SK-N-SH treated with all-trans-retinoic acid at 6 μM for 48 hours (cell line): ENCODE measurements around the gene HSD17B14.

ENCODE experiments used
- GLIS3 ChIP-seq: fragments of 250-450 bp; sonication (Bioruptor Pico); IDR thresholded peaks from 2 replicates; pipeline ENCODE4 v1.5.0; 2020; ENCODE audit warnings: mild to moderate bottlenecking, moderate library complexity
- OSR1 ChIP-seq: fragments of 250-450 bp; sonication (Bioruptor Pico); IDR thresholded peaks from 2 replicates; pipeline ENCODE4 v1.8.0; 2022; ENCODE audit warnings: moderate library complexity, mild to moderate bottlenecking, inconsistent platforms
- PPARA ChIP-seq: fragments of 250-450 bp; sonication (Bioruptor Pico); IDR thresholded peaks from 2 replicates; pipeline ENCODE4 v1.5.0; 2020; ENCODE audit warnings: mild to moderate bottlenecking, borderline replicate concordance
- RARB ChIP-seq: fragments of 250-450 bp; sonication (Bioruptor Pico); IDR thresholded peaks from 2 replicates; pipeline ENCODE4 v1.8.0; 2021; ENCODE audit warnings: mild to moderate bottlenecking, moderate library complexity
- TOX ChIP-seq: fragments of 250-450 bp; sonication (Bioruptor Pico); IDR thresholded peaks from 2 replicates; pipeline ENCODE4 v1.8.0; 2021; ENCODE audit warnings: mild to moderate bottlenecking, moderate library complexity, borderline replicate concordance
- ZC3H10 ChIP-seq: fragments of 250-450 bp; sonication (Bioruptor Pico); IDR thresholded peaks from 2 replicates; pipeline ENCODE4 v1.5.1; 2021; ENCODE audit warnings: mild to moderate bottlenecking, moderate library complexity
- ZFP30 ChIP-seq: fragments of 450-650 bp; formaldehyde crosslinking; IDR thresholded peaks from 2 replicates; pipeline ENCODE4 v1.5.0; 2022; ENCODE audit warnings: mild to moderate bottlenecking, moderate library complexity

DNA sequence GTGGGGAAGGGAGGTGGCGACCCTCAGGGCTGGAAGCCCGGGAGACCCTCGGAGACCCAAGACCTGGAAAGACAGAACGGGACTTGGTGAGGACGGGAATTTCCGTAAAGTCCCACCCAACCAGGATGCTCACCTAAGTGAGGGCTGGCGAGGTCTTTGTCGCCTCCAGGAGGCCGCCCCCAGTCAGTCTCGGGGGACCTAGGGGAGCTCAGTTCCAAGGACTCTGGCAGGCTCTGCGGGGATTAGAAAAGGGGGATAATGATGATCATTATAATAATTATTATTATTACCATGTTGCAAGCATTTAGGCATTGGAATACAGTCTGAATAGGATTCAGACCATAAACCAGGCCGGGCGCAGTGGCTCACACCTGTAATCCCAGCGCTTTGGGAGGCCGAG is 9.1 kb upstream of the HSD17B14 start:
- TF ChIP-seq OSR1 (CRISPR knock-in tag), result no peak
- no peak for TF ChIP-seq ZFP30 (CRISPR knock-in tag)
- no peak for TF ChIP-seq GLIS3 (CRISPR knock-in tag)
- TF ChIP-seq TOX (CRISPR knock-in tag), result no peak
- TF ChIP-seq RARB, result no peak
- no peak for TF ChIP-seq ZC3H10 (CRISPR knock-in tag)
- no peak for TF ChIP-seq PPARA
